DND-41 (cell line): Measurements from ENCODE around the gene HOPX.

Source experiments
- CTCF ChIP-seq: IDR thresholded peaks from 2 replicates; pipeline ENCODE4 v1.5.1; 2012; ENCODE audit warnings: borderline replicate concordance, low read length, moderate library complexity, mild to moderate bottlenecking; ENCODE audit not compliant: poor library complexity, severe bottlenecking; ENCODE audit errors: extremely low read depth
- EZH2 ChIP-seq: IDR thresholded peaks from 3 replicates; pipeline ENCODE4 v1.6.1; 2012; ENCODE audit warnings: borderline replicate concordance, low read depth, mild to moderate bottlenecking, moderate library complexity, low read length, inconsistent platforms; ENCODE audit not compliant: severe bottlenecking

DNA sequence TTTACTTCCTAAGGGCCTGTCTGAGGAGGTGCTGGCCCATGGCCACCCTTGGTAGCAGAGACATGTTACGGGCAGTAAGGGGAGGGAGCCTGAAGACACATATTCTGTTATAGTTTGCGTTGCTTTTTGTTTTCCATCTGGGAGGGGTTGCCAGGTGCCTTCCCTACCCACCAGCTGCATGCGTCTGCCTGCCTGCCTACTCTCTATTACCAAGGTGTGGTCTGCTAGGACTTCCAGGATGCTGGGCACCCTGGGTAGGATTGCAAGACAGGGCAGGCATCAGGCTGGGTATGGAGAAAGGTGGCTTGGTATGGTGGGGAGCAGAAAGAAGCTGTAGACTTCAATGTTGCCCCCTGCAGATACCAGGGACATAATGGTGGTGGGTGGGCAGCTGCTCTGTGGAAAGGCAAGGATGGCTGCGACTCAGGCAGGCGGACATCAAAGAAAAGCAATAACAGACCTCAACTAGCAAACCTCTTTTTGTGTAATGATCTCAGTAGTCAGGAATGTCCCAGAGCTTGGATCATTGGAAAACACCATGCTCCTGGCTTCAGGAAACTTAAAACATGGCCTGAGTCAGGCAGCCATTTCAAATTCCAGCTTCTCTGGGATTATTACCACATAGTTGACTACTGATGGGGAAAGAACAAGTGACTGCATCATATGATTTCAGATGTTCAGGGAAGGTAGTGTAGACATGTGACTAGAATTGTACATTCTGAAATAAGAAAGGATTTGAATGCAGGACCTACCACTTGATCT, 67.8 kb downstream of the HOPX start:
- TF ChIP-seq CTCF (no peak), EZH2 (no peak)
